SH-SY5Y (cell line): ENCODE data around the gene EIF4G3.

Experiments
- GATA2 ChIP-seq: IDR thresholded peaks from 2 replicates; pipeline ENCODE4 v1.6.1; 2011; ENCODE audit warnings: mild to moderate bottlenecking, low read depth, low read length
- GATA3 ChIP-seq: IDR thresholded peaks from 2 replicates; pipeline ENCODE4 v1.6.1; 2011; ENCODE audit warnings: low read depth, mild to moderate bottlenecking, low read length, moderate library complexity

- TF ChIP-seq GATA2 = no peak
- no peak for TF ChIP-seq GATA3
Observed at GRCh38 chr1:20834780-20835179, 341.9 kb downstream of the EIF4G3 start.
